HepG2 (cell line): Measurements from ENCODE around the gene POLR3H. TPM values are rescaled to one million over a fixed set of nuclear protein-coding genes. Genes with fewer than 3 reads are reported as not detected.
A peak's percentile ranks its signal among the peaks of the same experiment; 100 is the strongest.

ENCODE experiments used
- CERS6 ChIP-seq: sonication (generic); formaldehyde crosslinking; IDR thresholded peaks from 2 replicates; pipeline ENCODE4 v1.5.0; 2020; ENCODE audit warnings: missing genetic modification reagents
- CHD2 ChIP-seq: IDR thresholded peaks from 2 replicates; pipeline ENCODE4 v1.6.1; 2011; ENCODE audit warnings: low read depth, low read length, improper control_type of control experiment
- CREM ChIP-seq, 2 experiments: sonication (generic) in 1 of 2; formaldehyde crosslinking in 1 of 2; IDR thresholded peaks; 2 replicates each; pipeline versions ENCODE4 v1.4.0 to v1.6.1; 2016 to 2020; ENCODE audit warnings: antibody characterized with exemption in 1 of 2, mild to moderate bottlenecking in 1 of 2, missing genetic modification reagents in 1 of 2
- ELF3 ChIP-seq: IDR thresholded peaks from 2 replicates; pipeline ENCODE4 v1.6.1; 2016; ENCODE audit warnings: missing genetic modification reagents, missing compliant biosample characterization
- HMGA1 ChIP-seq: sonication (generic); formaldehyde crosslinking; conservative IDR thresholded peaks from 2 replicates; pipeline ENCODE4 v1.4.0; 2020; ENCODE audit warnings: missing genetic modification reagents
- HNRNPK ChIP-seq: fragments of 200-400 bp; formaldehyde crosslinking; IDR thresholded peaks from 2 replicates; pipeline ENCODE4 v1.6.1; 2018; ENCODE audit warnings: low read length, low read depth, moderate library complexity, mild to moderate bottlenecking; ENCODE audit not compliant: poor library complexity, severe bottlenecking
- HOXA3 ChIP-seq: sonication (generic); formaldehyde crosslinking; IDR thresholded peaks from 2 replicates; pipeline ENCODE4 v1.5.0; 2020; ENCODE audit warnings: missing genetic modification reagents
- KAT7 ChIP-seq: IDR thresholded peaks from 2 replicates; pipeline ENCODE4 v1.6.1; 2018; ENCODE audit warnings: borderline replicate concordance, missing compliant biosample characterization
- PAWR ChIP-seq: sonication (generic); formaldehyde crosslinking; IDR thresholded peaks from 2 replicates; pipeline ENCODE4 v1.4.0; 2020; ENCODE audit warnings: missing genetic modification reagents, mild to moderate bottlenecking, borderline replicate concordance
- TCF12 ChIP-seq, 2 experiments: fragments of 450-650 bp in 1 of 2; sonication (generic) in 1 of 2; formaldehyde crosslinking in 1 of 2; IDR thresholded peaks; 2 replicates each; pipeline versions ENCODE4 v1.6.1 to v1.8.0; 2017 to 2022; ENCODE audit warnings: antibody characterized with exemption in 1 of 2, mild to moderate bottlenecking in 1 of 2, missing genetic modification reagents in 1 of 2, moderate library complexity in 1 of 2
- YEATS2 ChIP-seq: sonication (generic); formaldehyde crosslinking; IDR thresholded peaks from 2 replicates; pipeline ENCODE4 v1.4.0; 2020; ENCODE audit warnings: missing genetic modification reagents, borderline replicate concordance
- ZBTB46 ChIP-seq: sonication (generic); formaldehyde crosslinking; IDR thresholded peaks from 2 replicates; pipeline ENCODE4 v1.4.0; 2020; ENCODE audit warnings: mild to moderate bottlenecking, missing genetic modification reagents, borderline replicate concordance
- ZNF253 ChIP-seq: sonication (generic); formaldehyde crosslinking; IDR thresholded peaks from 2 replicates; pipeline ENCODE4 v1.8.0; 2022; ENCODE audit warnings: mild to moderate bottlenecking, missing genetic modification reagents, borderline replicate concordance
- ZNF597 ChIP-seq: sonication (generic); formaldehyde crosslinking; IDR thresholded peaks from 2 replicates; pipeline ENCODE4 v1.5.0; 2020; ENCODE audit warnings: missing genetic modification reagents
- polyA plus RNA-seq, 8 experiments: library from polyadenylated mRNA; depleted of rRNA in 3 of 8; stranded (reverse) in 7 of 8; unstranded in 1 of 8; fragments of >200 nt; fragmentation: Illumina TruSeq in 4 of 8; extraction: Trizol in 4 of 8; gene quantifications; 2 replicates each; pipeline versions ENCODE4 v1.2.1 to v1.2.3, GENCODE V29; 2011 to 2016; ENCODE audit warnings: low read depth in 4 of 8, missing spikeins in 1 of 8, mixed read lengths in 1 of 8; ENCODE audit not compliant: insufficient read depth in 1 of 8
- total RNA-seq, 5 experiments: library from RNA; depleted of rRNA; stranded (reverse); fragments of >200 nt; fragmentation: Illumina TruSeq; extraction: Trizol; gene quantifications; 2 replicates each; pipeline ENCODE4 v1.2.3, GENCODE V29; 2016; ENCODE audit warnings: low read depth in 1 of 5
- TF ChIP-seq, protein P1 (sequence below): sonication (generic); formaldehyde crosslinking; IDR thresholded peaks from one replicate; pipeline ENCODE4 v1.5.1; 2020; ENCODE audit warnings: mild to moderate bottlenecking, missing genetic modification reagents; ENCODE audit errors: not compliant biosample characterization

POLR3H gene
- total and polyA plus RNA-seq, 2 of the 13 experiments (the other 11 are each of a cell fraction or from before 2014, with no cell fraction given): 10.3 to 28.6 TPM

DNA sequence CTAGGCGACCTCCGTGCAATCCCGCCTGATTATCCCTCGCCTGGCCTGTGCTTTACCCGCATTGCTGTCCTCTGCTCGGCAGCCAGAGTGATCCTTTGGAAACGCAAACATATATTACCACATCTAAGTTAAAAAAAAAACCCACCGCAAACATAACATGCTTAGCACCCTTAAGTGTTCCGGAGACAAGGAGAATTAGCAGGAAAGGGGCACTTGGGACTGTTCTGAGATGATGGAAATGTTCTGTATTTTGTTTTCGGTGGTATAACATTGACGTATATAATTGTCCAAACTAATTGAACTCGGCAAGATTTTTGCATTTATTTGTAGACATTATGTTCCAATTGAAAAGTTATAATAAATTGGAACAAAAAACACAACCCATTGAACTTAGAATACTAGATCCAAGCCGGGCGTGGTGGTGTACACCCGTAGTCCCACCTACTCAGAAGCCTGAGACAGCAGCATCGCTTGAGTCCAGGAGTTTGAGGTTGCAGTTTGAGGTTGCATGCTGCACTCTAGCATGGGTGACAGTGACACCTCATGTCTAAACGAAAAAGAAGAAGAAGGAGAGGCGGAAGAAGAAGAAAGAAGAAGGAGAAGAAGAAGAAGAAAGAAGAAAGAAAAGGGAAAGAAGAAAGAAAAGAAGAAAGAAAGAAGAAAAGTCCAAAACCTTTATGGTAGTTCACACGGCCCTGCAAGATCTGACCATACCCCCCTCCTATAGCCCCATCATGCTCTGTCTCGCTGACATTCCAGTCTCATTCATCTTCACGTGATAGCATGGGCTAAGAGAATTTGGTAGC is 604 bp upstream of the POLR3H start (continued):
- TF ChIP-seq CERS6 (CRISPR knock-in tag) (no peak), TCF12 (IDR thresholded peaks at IDR 0.05) (no peak), TCF12 (CRISPR knock-in tag; IDR thresholded peaks at IDR 0.05) (no peak), ZBTB46 (CRISPR knock-in tag) (no peak), YEATS2 (no peak), HOXA3 (CRISPR knock-in tag) (no peak; the same call in 1 of the 2 replicates), ZNF253 (no peak), ELF3 (CRISPR knock-in tag) (0 out of 2 replicates have a peak, but pooled peaks have one; percentile 25), CREM (IDR thresholded peaks at IDR 0.05) (0 out of 2 replicates have a peak, but pooled peaks have one; percentile 28), CREM (CRISPR knock-in tag; IDR thresholded peaks at IDR 0.05) (no peak), CHD2 (peak; percentile 3; the same call in 1 of the 2 replicates), HNRNPK (no peak), HMGA1 (CRISPR knock-in tag) (no peak), ZNF597 (no peak), PAWR (no peak), KAT7 (CRISPR knock-in tag) (no peak)
- TF ChIP-seq, protein P1, sequence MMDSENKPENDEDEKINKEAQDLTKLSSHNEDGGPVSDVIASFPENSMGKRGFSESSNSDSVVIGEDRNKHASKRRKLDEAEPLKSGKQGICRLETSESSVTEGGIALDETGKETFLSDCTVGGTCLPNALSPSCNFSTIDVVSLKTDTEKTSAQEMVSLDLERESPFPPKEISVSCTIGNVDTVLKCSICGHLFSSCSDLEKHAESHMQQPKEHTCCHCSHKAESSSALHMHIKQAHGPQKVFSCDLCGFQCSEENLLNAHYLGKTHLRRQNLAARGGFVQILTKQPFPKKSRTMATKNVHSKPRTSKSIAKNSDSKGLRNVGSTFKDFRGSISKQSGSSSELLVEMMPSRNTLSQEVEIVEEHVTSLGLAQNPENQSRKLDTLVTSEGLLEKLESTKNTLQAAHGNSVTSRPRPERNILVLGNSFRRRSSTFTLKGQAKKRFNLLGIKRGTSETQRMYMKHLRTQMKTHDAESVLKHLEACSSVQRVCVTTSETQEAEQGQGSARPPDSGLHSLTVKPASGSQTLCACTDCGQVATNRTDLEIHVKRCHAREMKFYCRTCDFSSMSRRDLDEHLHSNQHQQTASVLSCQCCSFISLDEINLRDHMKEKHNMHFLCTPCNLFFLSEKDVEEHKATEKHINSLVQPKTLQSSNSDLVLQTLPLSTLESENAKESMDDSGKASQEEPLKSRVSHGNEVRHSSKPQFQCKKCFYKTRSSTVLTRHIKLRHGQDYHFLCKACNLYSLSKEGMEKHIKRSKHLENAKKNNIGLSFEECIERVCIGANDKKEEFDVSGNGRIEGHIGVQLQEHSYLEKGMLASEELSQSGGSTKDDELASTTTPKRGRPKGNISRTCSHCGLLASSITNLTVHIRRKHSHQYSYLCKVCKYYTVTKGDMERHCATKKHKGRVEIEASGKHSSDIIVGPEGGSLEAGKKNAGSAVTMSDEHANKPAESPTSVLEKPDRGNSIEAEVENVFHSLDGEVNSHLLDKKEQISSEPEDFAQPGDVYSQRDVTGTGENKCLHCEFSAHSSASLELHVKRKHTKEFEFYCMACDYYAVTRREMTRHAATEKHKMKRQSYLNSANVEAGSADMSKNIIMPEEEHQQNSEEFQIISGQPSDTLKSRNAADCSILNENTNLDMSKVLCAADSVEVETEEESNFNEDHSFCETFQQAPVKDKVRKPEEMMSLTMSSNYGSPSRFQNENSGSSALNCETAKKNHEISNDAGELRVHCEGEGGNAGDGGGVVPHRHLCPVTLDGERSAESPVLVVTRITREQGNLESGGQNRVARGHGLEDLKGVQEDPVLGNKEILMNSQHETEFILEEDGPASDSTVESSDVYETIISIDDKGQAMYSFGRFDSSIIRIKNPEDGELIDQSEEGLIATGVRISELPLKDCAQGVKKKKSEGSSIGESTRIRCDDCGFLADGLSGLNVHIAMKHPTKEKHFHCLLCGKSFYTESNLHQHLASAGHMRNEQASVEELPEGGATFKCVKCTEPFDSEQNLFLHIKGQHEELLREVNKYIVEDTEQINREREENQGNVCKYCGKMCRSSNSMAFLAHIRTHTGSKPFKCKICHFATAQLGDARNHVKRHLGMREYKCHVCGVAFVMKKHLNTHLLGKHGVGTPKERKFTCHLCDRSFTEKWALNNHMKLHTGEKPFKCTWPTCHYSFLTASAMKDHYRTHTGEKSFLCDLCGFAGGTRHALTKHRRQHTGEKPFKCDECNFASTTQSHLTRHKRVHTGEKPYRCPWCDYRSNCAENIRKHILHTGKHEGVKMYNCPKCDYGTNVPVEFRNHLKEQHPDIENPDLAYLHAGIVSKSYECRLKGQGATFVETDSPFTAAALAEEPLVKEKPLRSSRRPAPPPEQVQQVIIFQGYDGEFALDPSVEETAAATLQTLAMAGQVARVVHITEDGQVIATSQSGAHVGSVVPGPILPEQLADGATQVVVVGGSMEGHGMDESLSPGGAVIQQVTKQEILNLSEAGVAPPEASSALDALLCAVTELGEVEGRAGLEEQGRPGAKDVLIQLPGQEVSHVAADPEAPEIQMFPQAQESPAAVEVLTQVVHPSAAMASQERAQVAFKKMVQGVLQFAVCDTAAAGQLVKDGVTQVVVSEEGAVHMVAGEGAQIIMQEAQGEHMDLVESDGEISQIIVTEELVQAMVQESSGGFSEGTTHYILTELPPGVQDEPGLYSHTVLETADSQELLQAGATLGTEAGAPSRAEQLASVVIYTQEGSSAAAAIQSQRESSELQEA (CRISPR knock-in tag): no peak
